HG02884 (cell line): ENCODE data around the gene GOLGA6A.
"Not testable (repeated sequence)": the region's sequence is repeated elsewhere in the genome, so short reads cannot be mapped to it uniquely, and the experiment has no call there.

ENCODE experiments used
- ATAC-seq: cut with Tn5 transposase; IDR thresholded peaks from one replicate; pipeline ENCODE4 v1.9.1; 2021; ENCODE audit warnings: mild to moderate bottlenecking, moderate library complexity; ENCODE audit not compliant: unreplicated experiment

Gene GOLGA6A

DNA sequence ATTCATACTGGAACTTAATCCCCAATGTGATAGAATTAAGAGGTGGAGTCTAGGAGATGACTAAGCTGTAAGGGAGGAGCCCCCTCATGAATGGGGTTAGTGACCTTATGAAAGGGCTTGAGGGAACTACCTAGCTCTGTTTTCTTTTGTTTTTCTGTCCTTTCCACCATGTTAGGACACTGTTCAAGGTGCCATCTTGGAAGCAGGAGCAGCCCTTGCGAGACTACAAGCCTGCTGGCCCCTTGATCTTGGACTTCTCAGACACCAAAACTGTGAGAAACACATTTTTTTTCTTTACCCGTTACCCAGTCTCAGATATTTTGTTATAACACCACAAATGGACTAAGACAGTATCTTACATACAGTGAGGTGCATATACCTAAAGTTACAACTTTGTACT, 26.5 kb downstream of the GOLGA6A start:
- no peak for ATAC-seq

DNA sequence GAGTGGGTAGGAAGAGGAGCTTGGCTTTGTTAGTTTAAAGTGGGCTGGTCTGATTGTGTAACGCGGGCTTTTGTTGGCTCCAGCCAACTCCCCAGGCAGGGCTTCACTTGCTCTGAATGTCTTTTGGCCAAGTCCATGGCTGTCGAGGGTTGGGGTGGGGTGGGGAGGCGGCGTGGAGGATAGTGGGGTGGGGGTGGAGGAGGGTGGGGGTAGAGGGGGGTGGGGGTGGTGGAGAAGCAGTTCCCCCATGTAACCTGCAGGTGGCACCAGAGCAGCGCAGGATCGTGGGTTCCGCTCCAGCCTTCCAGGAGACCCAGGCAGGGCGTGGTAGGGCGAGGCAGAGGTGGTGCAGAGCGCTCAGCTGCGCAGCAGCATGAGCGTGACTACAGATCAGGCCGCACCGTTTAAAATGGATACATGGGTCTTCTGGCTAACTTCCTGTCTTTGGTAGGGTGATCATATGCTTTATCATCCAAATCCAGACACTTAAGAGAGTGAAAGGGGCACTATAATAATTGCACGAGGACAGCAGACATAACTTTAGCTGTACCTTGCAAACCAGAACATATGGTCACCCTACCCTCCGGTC, 28.3 kb downstream of the GOLGA6A start:
- no peak for ATAC-seq

- ATAC-seq: no peak
Measured at GRCh38 chr15:74053517-74053916, 28.8 kb downstream of the GOLGA6A start.

DNA sequence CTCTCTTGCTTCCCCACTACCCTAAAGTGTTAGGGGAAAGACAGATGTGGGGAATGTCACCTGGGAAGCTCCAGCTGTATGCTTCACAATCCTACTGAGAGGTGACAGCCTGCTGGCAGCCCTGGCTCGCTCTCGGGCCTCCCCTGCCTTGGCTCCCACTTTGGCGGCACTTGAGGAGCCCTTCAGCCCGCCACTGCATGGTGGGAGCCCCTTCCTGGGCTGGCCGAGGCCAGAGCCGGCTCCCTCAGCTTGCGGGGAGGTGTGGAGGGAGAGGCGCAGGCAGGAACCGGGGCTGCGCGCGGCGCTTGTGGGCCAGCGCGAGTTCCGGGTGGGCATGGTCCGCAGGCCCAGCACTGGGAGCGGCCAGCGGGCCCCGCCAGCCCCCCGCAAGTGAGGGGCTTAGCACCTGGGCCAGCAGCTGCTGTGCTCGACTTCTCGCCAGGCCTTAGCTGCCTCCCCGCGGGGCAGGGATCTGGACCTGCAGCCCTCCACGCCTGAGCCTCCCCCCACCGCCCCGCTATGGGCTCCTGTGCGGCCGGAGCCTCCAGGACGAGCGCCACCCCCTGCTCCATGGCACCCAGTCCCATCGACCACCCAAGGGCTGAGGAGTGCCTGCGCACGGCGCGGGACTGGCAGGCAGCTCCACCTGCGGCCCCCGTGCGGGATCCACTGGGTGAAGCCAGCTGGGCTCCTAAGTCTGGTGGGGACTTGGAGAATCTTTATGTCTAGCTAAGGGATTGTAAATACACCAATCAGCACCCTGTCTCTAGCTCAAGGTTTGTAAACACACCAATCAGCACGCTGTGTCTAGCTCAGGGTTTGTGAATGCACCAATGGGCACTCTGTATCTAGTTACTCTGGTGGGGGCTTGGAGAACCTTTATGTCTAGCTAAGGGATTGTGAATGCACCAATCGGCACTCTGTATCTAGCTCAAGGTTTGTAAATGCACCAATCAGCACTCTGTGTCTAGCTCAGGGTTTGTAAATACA, 29.8 kb downstream of the GOLGA6A start:
- ATAC-seq: not testable (repeated sequence)

- ATAC-seq: no peak
Measured at GRCh38 chr15:74050556-74051234, 31.7 kb downstream of the GOLGA6A start.

- no peak for ATAC-seq
Measured at GRCh38 chr15:74050127-74050526, 32.2 kb downstream of the GOLGA6A start.

GRCh38 chr15:74046275-74046674, 36.1 kb downstream of the GOLGA6A start:
- ATAC-seq: no peak

- no peak for ATAC-seq
Measured at GRCh38 chr15:74045636-74046274, 36.6 kb downstream of the GOLGA6A start.

DNA sequence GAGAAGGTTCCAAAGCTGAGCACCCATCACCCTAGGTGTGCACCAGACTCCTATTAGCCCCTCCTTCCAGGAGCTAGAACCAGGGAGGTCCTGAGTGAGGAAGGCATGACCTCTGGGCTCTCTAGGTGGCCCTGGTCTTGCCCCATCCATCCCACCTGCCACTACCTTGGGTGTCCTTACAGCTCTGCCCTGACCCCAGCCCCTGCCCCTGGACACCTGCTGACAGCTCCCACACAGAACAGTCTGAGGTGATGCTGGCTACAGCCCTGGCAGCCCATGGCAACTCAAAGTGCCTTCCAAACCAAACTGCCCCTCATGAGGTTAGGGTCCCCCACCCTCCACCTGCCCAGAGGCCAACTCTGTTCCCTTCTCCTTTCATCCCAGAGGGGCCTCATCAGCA, 37.2 kb downstream of the GOLGA6A start:
- ATAC-seq: no peak

DNA sequence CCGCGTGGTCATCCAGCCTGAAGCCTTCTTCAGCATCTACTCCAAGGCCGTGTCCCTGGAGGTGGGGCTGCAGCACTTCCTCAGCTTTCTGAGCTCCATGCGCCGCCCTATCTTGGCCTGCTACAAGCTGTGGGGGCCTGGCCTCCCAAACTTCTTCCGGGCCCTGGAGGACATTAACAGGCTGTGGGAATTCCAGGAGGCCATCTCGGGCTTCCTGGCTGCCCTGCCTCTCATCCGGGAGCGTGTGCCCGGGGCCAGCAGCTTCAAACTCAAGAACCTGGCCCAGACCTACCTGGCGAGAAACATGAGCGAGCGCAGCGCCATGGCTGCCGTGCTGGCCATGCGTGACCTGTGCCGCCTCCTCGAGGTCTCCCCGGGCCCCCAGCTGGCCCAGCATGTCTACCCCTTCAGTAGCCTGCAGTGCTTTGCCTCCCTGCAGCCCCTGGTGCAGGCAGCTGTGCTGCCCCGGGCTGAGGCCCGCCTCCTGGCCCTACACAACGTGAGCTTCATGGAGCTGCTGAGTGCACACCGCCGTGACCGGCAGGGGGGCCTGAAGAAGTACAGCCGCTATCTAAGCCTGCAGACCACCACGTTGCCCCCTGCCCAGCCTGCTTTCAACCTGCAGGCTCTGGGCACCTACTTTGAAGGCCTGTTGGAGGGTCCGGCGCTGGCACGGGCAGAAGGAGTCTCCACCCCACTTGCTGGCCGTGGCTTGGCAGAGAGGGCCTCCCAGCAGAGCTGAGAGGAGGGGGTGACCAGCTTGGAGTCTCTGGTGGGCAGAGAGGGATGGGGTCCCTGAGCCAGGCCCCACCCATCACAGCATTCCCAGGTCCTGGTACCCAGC, 37.9 kb downstream of the GOLGA6A start:
- no peak for ATAC-seq

DNA sequence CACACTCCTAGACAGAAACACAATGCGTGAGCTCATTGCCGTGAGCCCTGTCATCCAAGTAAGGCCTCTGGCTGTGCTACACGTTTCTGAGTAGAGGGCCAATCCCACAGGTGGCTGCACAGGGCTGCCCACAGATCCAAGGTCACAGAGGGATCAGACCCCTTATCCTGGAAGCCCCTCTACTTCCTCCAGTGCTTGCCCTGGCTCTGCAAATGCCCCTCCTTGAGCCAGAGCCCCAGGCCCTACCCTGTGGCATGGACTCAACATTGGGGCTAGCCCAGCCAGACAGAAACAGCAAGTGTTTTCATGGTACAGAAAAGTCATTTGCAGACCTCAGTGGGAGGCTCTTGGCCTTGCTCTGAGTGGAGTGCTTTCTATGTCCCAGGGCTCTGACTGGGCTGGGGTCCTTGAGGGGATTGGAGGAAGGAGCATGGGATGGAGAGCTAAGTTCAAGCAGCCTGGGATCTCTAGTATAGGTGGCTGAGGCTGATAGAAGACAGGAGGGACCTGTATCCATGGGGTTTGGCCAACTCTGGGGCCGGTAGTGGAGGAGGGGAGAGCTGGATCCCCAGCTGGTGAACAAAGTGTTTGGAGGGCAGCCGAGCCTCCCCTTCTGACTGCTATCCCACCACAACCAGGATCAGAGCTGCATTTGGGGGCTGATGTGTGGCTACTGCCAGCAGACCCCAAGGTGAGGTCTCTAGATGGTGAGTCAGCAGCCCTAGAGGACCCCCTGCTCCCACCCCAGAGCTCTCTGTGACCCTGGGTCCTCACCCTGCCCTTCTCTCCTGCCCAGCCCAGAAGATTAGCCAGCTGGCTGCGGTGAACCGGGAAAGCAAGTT, 38.7 kb downstream of the GOLGA6A start:
- ATAC-seq: no peak

DNA sequence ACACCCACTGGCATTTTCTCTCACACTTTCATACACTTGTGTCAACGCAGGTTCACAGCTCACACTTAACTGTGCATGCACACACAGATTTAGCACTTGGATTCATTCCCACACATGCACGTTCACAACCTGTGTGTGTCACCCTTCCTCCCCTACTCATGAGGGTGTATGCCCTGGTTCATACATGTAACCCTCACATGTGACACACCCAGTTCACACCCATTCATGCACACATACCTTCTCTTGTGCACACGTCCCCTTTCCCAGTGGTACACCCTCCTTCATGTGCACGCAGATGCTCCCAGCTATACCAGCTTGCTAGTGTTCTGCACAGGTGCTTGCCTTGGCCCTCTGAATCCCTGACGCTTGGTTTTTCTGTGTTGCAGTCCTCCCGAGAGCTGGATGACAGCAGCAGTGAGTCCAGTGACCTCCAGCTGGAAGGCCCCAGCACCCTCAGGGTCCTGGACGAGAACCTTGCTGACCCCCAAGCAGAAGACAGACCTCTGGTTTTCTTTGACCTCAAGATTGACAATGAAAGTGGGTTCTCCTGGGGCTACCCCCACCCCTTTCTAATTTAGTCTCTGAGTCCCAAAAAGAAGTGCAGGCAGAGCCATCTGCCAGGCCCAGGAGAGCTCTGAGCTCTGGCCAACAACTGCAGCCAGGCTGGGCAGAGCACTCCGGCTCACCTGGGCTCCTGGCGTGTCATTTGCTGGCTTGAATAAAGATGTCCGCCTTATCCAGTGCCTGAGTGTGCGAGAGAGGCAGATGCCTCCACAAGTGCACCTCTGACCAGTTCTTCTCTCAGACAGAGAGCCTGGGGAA, 39.5 kb downstream of the GOLGA6A start:
- ATAC-seq: no peak

- no peak for ATAC-seq
Measured at GRCh38 chr15:74041777-74042435, 40.4 kb downstream of the GOLGA6A start.

GRCh38 chr15:74041311-74041756, 41.0 kb downstream of the GOLGA6A start:
- no peak for ATAC-seq

- ATAC-seq: no peak
Measured at GRCh38 chr15:74040109-74040850, 42.1 kb downstream of the GOLGA6A start.

GRCh38 chr15:74039656-74040010, 42.7 kb downstream of the GOLGA6A start:
- no peak for ATAC-seq
